Measurements from ENCODE around the gene FCRL6.
A peak's percentile ranks its signal among the peaks of the same experiment; 100 is the strongest.

FCRL6 gene

DNA sequence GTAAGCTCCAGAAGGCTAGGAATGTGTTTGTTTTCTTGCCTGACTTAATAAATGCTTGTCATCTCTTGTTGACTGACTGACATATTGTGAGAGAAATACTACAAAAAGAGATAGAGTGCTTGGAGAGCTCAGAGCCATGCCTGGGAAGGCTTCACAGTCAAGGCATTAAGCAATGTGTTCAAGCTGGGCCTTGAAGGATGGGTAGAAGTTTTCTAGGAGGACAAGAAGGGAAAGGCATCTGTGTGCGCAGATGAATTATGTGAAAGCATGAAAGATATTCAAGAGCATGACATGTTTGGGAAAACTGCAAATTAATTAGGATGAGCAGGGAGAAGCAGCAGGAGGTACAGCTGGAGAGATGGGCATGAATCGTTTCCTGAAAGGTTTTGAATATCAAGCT lies 30.1 kb downstream of the FCRL6 start:
- TF ChIP-seq, protein P1, sequence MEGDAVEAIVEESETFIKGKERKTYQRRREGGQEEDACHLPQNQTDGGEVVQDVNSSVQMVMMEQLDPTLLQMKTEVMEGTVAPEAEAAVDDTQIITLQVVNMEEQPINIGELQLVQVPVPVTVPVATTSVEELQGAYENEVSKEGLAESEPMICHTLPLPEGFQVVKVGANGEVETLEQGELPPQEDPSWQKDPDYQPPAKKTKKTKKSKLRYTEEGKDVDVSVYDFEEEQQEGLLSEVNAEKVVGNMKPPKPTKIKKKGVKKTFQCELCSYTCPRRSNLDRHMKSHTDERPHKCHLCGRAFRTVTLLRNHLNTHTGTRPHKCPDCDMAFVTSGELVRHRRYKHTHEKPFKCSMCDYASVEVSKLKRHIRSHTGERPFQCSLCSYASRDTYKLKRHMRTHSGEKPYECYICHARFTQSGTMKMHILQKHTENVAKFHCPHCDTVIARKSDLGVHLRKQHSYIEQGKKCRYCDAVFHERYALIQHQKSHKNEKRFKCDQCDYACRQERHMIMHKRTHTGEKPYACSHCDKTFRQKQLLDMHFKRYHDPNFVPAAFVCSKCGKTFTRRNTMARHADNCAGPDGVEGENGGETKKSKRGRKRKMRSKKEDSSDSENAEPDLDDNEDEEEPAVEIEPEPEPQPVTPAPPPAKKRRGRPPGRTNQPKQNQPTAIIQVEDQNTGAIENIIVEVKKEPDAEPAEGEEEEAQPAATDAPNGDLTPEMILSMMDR (IDR thresholded peaks at IDR 0.05; ENCODE audit: control extremely low read depth, extremely low read depth, low read depth, missing control alignments): no peak
- DNase-seq (ENCODE audit: extremely low spot score): no peak
- ChIA-PET POLR2A (no interaction called here), CTCF (interaction anchor here (0.9 to 2.9 kb wide), 10 partner anchors 9 to 700 kb away, joined by 3 to 10 read pairs (median 4); no protein-coding TSS in a partner anchor)

DNA sequence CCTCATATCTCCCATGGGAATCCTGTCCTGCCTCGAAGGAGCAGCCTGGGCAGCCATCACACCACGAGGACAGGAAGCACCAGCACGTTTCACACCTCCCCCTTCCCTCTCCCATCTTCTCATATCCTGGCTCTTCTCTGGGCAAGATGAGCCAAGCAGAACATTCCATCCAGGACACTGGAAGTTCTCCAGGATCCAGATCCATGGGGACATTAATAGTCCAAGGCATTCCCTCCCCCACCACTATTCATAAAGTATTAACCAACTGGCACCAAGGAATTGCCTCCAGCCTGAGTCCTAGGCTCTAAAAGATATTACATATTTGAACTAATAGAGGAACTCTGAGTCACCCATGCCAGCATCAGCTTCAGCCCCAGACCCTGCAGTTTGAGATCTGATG lies 33.2 kb downstream of the FCRL6 start:
- no peak for DNase-seq (ENCODE audit: extremely low spot score)
- TF ChIP-seq, protein P1 (IDR thresholded peaks at IDR 0.05; ENCODE audit: control extremely low read depth, extremely low read depth, low read depth, missing control alignments): no peak
- CTCF ChIA-PET: interaction anchor here (1.6 to 1.8 kb wide), 2 partner anchors 12 to 55 kb away, joined by 5 to 7 read pairs; no protein-coding TSS in a partner anchor
- POLR2A ChIA-PET: no interaction called here

DNA sequence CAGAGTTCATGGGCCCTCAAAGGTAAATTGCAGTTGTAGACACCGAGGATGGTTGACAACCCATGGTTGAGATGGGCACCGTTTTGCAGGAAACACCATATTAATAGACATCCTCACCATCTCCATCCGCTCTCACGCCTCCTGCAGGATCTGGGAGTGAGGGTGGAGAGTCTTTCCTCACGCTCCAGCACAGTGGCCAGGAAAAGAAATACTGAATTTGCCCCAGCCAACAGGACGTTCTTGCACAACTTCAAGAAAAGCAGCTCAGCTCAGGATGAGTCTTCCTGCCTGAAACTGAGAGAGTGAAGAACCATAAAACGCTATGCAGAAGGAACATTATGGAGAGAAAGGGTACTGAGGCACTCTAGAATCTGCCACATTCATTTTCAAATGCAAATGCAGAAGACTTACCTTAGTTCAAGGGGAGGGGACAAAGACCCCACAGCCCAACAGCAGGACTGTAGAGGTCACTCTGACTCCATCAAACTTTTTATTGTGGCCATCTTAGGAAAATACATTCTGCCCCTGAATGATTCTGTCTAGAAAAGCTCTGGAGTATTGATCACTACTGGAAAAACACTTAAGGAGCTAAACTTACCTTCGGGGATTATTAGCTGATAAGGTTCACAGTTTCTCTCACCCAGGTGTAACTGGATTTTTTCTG lies 33.8 kb downstream of the FCRL6 start:
- POLR2A ChIA-PET: no interaction called here
- DNase-seq (ENCODE audit: extremely low spot score): no peak
- TF ChIP-seq, protein P1 (IDR thresholded peaks at IDR 0.05; ENCODE audit: control extremely low read depth, extremely low read depth, low read depth, missing control alignments): no peak
- CTCF ChIA-PET: interaction anchor here (0.8 to 1.8 kb wide), 4 partner anchors 11 to 184 kb away, joined by 3 to 7 read pairs (median 5); no protein-coding TSS in a partner anchor

DNA sequence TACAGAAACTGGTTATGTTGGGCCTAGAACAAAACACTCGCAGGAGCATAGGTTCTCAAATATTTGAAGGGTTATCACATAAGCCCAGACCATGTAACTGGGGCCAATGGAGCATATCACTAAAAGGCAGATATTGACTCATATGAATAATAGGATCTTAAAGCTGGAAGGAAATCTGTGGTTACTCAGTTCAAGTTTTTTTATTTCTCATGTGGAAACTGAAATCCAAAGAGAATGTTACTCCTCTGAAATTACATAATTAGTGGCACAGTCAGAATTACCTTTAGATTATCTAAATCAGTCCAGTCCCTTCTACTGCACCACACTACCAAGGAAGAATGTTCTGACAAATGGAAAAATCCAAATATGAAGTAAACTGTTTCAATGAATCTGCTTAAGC lies 36.6 kb downstream of the FCRL6 start:
- DNase-seq (ENCODE audit: extremely low spot score): no peak
- ChIA-PET POLR2A (no interaction called here), CTCF (interaction anchor here (1.5 kb wide), 1 partner anchor 40 kb away, joined by 6 read pairs; no protein-coding TSS in a partner anchor)
- TF ChIP-seq, protein P1 (IDR thresholded peaks at IDR 0.05; ENCODE audit: control extremely low read depth, extremely low read depth, low read depth, missing control alignments): no peak

DNA sequence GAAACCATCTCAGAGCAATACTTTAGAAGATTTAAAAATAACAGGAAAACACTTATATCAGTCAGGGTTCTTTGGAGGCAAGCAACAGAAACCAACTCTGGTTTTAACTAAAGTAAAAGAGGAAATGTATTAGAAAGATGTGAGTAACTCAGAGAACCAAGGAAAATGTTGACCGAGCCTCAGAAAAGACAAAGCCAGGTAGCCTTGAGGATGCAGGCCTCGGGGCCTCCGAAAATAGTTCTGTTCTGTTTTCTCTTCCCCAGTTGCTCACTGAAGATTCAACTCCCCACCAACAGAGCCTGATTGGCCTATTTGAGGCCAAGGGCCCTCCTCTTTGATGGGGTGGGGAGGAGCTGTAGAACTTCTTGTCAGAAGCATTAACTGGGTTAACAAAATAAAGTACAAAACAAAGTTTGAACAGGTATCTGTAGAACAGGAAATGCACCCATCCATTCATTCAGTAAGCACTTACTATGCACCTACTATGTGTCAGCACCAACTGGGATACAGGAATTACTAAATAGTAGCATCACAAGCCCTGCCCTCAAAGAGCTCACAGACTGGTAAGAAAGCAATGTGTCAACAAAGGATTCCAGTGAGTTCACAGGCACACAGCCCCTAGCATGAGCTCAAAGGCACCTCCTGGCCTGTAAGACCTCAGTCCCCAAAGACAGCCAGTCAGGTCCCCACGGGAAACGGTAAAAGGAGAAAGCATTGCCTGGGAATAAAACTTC lies 37.1 kb downstream of the FCRL6 start:
- CTCF ChIA-PET: interaction anchor here (0.9 to 3.0 kb wide), 8 partner anchors 10 to 168 kb away, joined by 3 to 14 read pairs (median 6); partner anchors contain the start of gene SLAMF8
- POLR2A ChIA-PET: no interaction called here
- TF ChIP-seq, protein P1 (IDR thresholded peaks at IDR 0.05; ENCODE audit: control extremely low read depth, extremely low read depth, low read depth, missing control alignments): no peak
- DNase-seq (ENCODE audit: extremely low spot score): peak; percentile 65

DNA sequence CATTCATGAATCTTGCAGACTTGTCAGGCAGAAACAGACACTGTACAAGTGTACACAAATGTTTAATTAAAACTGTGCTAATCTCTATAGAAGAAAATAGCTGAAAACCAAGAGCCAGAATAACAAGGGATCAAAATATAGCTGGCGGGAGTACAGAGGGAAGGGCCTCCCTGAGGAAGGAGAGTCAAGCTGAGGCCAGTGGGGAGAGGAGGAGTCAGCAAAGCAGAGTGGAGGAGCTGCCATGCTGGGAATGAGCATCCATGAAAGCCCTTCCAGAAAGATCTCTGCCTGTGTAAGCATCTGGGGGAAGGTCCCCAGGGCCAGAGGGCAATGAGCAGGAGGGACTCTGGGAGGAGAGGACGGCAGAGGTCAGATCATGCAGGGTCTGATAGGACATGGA lies 39.6 kb downstream of the FCRL6 start:
- ChIA-PET POLR2A (no interaction called here), CTCF (interaction anchor here (0.8 to 3.0 kb wide), 7 partner anchors 8 to 165 kb away, joined by 3 to 14 read pairs (median 4); no protein-coding TSS in a partner anchor)
- TF ChIP-seq, protein P1 (IDR thresholded peaks at IDR 0.05; ENCODE audit: control extremely low read depth, extremely low read depth, low read depth, missing control alignments): no peak
- DNase-seq (ENCODE audit: extremely low spot score): no peak
